Neural progenitor cell (in vitro differentiated cells): ENCODE measurements around the gene SLC35G3. TPM values are rescaled to one million over a fixed set of nuclear protein-coding genes. Genes with fewer than 3 reads are reported as not detected.
"Not testable (repeated sequence)": the region's sequence is repeated elsewhere in the genome, so short reads cannot be mapped to it uniquely, and the experiment has no call there.

Experiments
- DNase-seq: peaks from one replicate; pipeline ENCODE4 v3.0.0-alpha.2; 2016; ENCODE audit warnings: low spot score
- H2AFZ ChIP-seq: fragments of 200-600 bp; sonication (generic); replicated peaks from 2 replicates; pipeline ENCODE4 v1.6.1; 2016; ENCODE audit warnings: antibody characterized with exemption
- H3F3A ChIP-seq: fragments of 200-600 bp; sonication (generic); 2 replicates; pipeline ENCODE4 v1.6.1; 2016; ENCODE audit warnings: antibody characterized with exemption, low read depth
- H3K27ac ChIP-seq: fragments of 200-600 bp; sonication (generic); 2 replicates; pipeline ENCODE4 v1.5.1; 2016; ENCODE audit warnings: mild to moderate bottlenecking
- H3K27me3 ChIP-seq: fragments of 200-600 bp; sonication (generic); 2 replicates; pipeline ENCODE4 v1.6.1; 2016; ENCODE audit warnings: mild to moderate bottlenecking, moderate library complexity
- H3K36me3 ChIP-seq: fragments of 200-600 bp; sonication (generic); 2 replicates; pipeline ENCODE4 v1.5.1; 2016
- H3K4me1 ChIP-seq: fragments of 200-600 bp; sonication (generic); 2 replicates; pipeline ENCODE4 v1.6.1; 2016; ENCODE audit warnings: mixed run types
- H3K4me2 ChIP-seq: fragments of 200-600 bp; sonication (generic); 2 replicates; pipeline ENCODE4 v1.6.1; 2016
- H3K4me3 ChIP-seq: fragments of 200-600 bp; sonication (generic); 2 replicates; pipeline ENCODE4 v1.5.1; 2016
- H3K79me2 ChIP-seq: fragments of 200-600 bp; sonication (generic); 2 replicates; pipeline ENCODE4 v1.6.1; 2016; ENCODE audit warnings: low read depth
- H3K9ac ChIP-seq: fragments of 200-600 bp; sonication (generic); 2 replicates; pipeline ENCODE4 v1.6.1; 2016
- H3K9me3 ChIP-seq: fragments of 200-600 bp; sonication (generic); 2 replicates; pipeline ENCODE4 v1.5.1; 2016; ENCODE audit warnings: low read depth
- H4K20me1 ChIP-seq: fragments of 200-600 bp; sonication (generic); 2 replicates; pipeline ENCODE4 v1.6.1; 2016; ENCODE audit warnings: low read depth
- H3K27ac Mint-ChIP-seq: 3 replicates; pipeline ENCODE4 v1.8.0; 2021; ENCODE audit warnings: mixed read lengths
- H3K27me3 Mint-ChIP-seq: 2 replicates; pipeline ENCODE4 v1.8.0; 2022; ENCODE audit warnings: low read depth, mild to moderate bottlenecking, inconsistent platforms, moderate library complexity, mixed read lengths; ENCODE audit not compliant: insufficient read depth
- H3K36me3 Mint-ChIP-seq: 3 replicates; pipeline ENCODE4 v1.8.0; 2021; ENCODE audit warnings: mixed read lengths
- H3K4me1 Mint-ChIP-seq: 3 replicates; pipeline ENCODE4 v1.8.0; 2021; ENCODE audit warnings: mixed read lengths
- H3K4me3 Mint-ChIP-seq: 3 replicates; pipeline ENCODE4 v1.8.0; 2021; ENCODE audit warnings: mild to moderate bottlenecking, moderate library complexity, mixed read lengths
- H3K9me3 Mint-ChIP-seq: 3 replicates; pipeline ENCODE4 v1.8.0; 2020; ENCODE audit warnings: mixed read lengths
- CTCF ChIP-seq: fragments of 200-600 bp; sonication (generic); IDR thresholded peaks from 2 replicates; pipeline ENCODE4 v1.5.1; 2017; ENCODE audit warnings: antibody characterized with exemption, mild to moderate bottlenecking
- EZH2 ChIP-seq: fragments of 200-600 bp; sonication (generic); IDR thresholded peaks from 2 replicates; pipeline ENCODE4 v1.6.1; 2017; ENCODE audit warnings: antibody characterized with exemption, mild to moderate bottlenecking, moderate library complexity
- EZH2phosphoT487 ChIP-seq: fragments of 200-600 bp; sonication (generic); IDR thresholded peaks from 2 replicates; pipeline ENCODE4 v1.6.1; 2017; ENCODE audit warnings: antibody characterized with exemption
- total RNA-seq: library from RNA; depleted of rRNA; stranded (reverse); fragments of >200 nt; gene quantifications from 2 replicates; pipeline ENCODE4 v1.2.3, GENCODE V29; 2015; ENCODE audit warnings: low replicate concordance

SLC35G3 gene
- total RNA-seq, 1 donor from 2014 or later, result not detected

GRCh38 chr17:35174835-35175334 is 19.3 kb downstream of the SLC35G3 start:
- H3K36me3 Mint-ChIP-seq, result no peaks in the 10 kb centered on the region
- no peaks in the 10 kb centered on the region for H3K4me1 Mint-ChIP-seq
- H3K27ac Mint-ChIP-seq, result peak overlapping the region; percentile 59
- Histone ChIP-seq H3K27ac (no peak overlapping the region), H3K4me3 (no peak overlapping the region), H3K4me2 (no peak overlapping the region), H3K4me1 (no peaks in the 10 kb centered on the region), H3K9ac (no peak overlapping the region), H3K36me3 (no peaks in the 10 kb centered on the region), H3K27me3 (no peaks in the 10 kb centered on the region), H3K79me2 (no peaks in the 10 kb centered on the region), H3F3A (no peaks in the 10 kb centered on the region), H2AFZ (no peak overlapping the region), H4K20me1 (no peaks in the 10 kb centered on the region), H3K9me3 (no peaks in the 10 kb centered on the region)
- no peak overlapping the region for H3K4me3 Mint-ChIP-seq
- TF ChIP-seq EZH2phosphoT487, result no peak
- no peak for TF ChIP-seq CTCF
- TF ChIP-seq EZH2, result no peak
- no peak for DNase-seq
- peaks cover 2% of the 10 kb centered on the region for H3K9me3 Mint-ChIP-seq
- peaks cover 6% of the 10 kb centered on the region for H3K27me3 Mint-ChIP-seq

GRCh38 chr17:35172321-35172720 is 21.9 kb downstream of the SLC35G3 start:
- H3K4me3 Mint-ChIP-seq, H3K4me2 ChIP-seq, H3K36me3 ChIP-seq, H3K9me3 Mint-ChIP-seq, H3K79me2 ChIP-seq, H3K4me1 ChIP-seq, H3K9ac ChIP-seq, H2AFZ ChIP-seq, H3K36me3 Mint-ChIP-seq, H3K27me3 Mint-ChIP-seq, H4K20me1 ChIP-seq, H3K4me1 Mint-ChIP-seq, H3K9me3 ChIP-seq, H3K4me3 ChIP-seq, H3F3A ChIP-seq, H3K27ac ChIP-seq, DNase-seq, H3K27me3 ChIP-seq, H3K27ac Mint-ChIP-seq: not testable (repeated sequence)

GRCh38 chr17:35171834-35172233 is 22.4 kb downstream of the SLC35G3 start:
- Histone ChIP-seq H3K79me2 (no peaks in the 10 kb centered on the region), H4K20me1 (no peaks in the 10 kb centered on the region), H3K4me1 (no peaks in the 10 kb centered on the region), H3K9ac (no peak overlapping the region), H3K36me3 (no peaks in the 10 kb centered on the region), H3K9me3 (no peaks in the 10 kb centered on the region), H3K27ac (no peak overlapping the region), H3K27me3 (no peaks in the 10 kb centered on the region), H2AFZ (no peak overlapping the region), H3K4me2 (no peak overlapping the region), H3K4me3 (no peak overlapping the region), H3F3A (no peaks in the 10 kb centered on the region)
- Mint-ChIP-seq H3K27me3 (peaks cover 4% of the 10 kb centered on the region), H3K9me3 (no peaks in the 10 kb centered on the region), H3K36me3 (no peaks in the 10 kb centered on the region), H3K27ac (no peak overlapping the region), H3K4me3 (no peak overlapping the region), H3K4me1 (no peaks in the 10 kb centered on the region)
- no peak for DNase-seq
- no peak for TF ChIP-seq CTCF
- no peak for TF ChIP-seq EZH2
- TF ChIP-seq EZH2phosphoT487, result no peak

- no peak overlapping the region for H2AFZ ChIP-seq
- H3K4me3 ChIP-seq, result no peak overlapping the region
- no peaks in the 10 kb centered on the region for H3K9me3 ChIP-seq
- no peak overlapping the region for H3K4me2 ChIP-seq
- DNase-seq, result no peak
- Mint-ChIP-seq H3K4me3 (no peak overlapping the region), H3K27ac (no peak overlapping the region), H3K9me3 (no peaks in the 10 kb centered on the region), H3K36me3 (no peaks in the 10 kb centered on the region), H3K27me3 (peaks cover 4% of the 10 kb centered on the region), H3K4me1 (no peaks in the 10 kb centered on the region)
- H3K36me3 ChIP-seq, result no peaks in the 10 kb centered on the region
- TF ChIP-seq EZH2, result no peak
- peak; percentile 15 for TF ChIP-seq CTCF
- H4K20me1 ChIP-seq, result no peaks in the 10 kb centered on the region
- no peaks in the 10 kb centered on the region for H3K4me1 ChIP-seq
- no peaks in the 10 kb centered on the region for H3K79me2 ChIP-seq
- H3K9ac ChIP-seq, result no peak overlapping the region
- H3K27me3 ChIP-seq, result no peaks in the 10 kb centered on the region
- no peak overlapping the region for H3K27ac ChIP-seq
- H3F3A ChIP-seq, result no peaks in the 10 kb centered on the region
Measured at GRCh38 chr17:35170968-35171771, 23.0 kb downstream of the SLC35G3 start.
